OCI-LY1 (cell line): ENCODE measurements around the gene CDH20.

Experiments
- H2AFZ ChIP-seq: fragments of 200-600 bp; sonication (generic), shearing (Covaris generic); 2 replicates; pipeline ENCODE4 v1.6.0; 2014; ENCODE audit warnings: antibody characterized with exemption, mild to moderate bottlenecking, low read length
- H3F3A ChIP-seq: fragments of 200-600 bp; sonication (generic), shearing (Covaris generic); 2 replicates; pipeline ENCODE4 v1.6.0; 2014; ENCODE audit warnings: mild to moderate bottlenecking, antibody characterized with exemption, low read length, moderate library complexity; ENCODE audit not compliant: insufficient read depth
- H3K27ac ChIP-seq: fragments of 200-600 bp; sonication (generic); 2 replicates; pipeline ENCODE4 v1.5.1; 2014; ENCODE audit warnings: low read length, mixed run types, mild to moderate bottlenecking, low read depth; ENCODE audit not compliant: poor library complexity, severe bottlenecking
- H3K27me3 ChIP-seq: fragments of 200-600 bp; sonication (generic); 2 replicates; pipeline ENCODE4 v1.6.0; 2014; ENCODE audit warnings: antibody characterized with exemption, mild to moderate bottlenecking, low read length, moderate library complexity; ENCODE audit not compliant: insufficient read depth
- H3K36me3 ChIP-seq: fragments of 200-600 bp; sonication (generic); 2 replicates; pipeline ENCODE4 v1.6.1; 2014; ENCODE audit warnings: mild to moderate bottlenecking, antibody characterized with exemption, low read length, moderate library complexity, mixed read lengths; ENCODE audit not compliant: insufficient read depth
- H3K4me1 ChIP-seq: fragments of 200-600 bp; sonication (generic); 2 replicates; pipeline ENCODE4 v1.5.1; 2014; ENCODE audit warnings: mild to moderate bottlenecking, low read length, moderate library complexity; ENCODE audit not compliant: insufficient read depth, severe bottlenecking
- H3K4me2 ChIP-seq: fragments of 200-600 bp; sonication (generic), shearing (Covaris generic); 2 replicates; pipeline ENCODE4 v1.6.1; 2014; ENCODE audit warnings: low read length
- H3K4me3 ChIP-seq: fragments of 200-600 bp; sonication (generic); 2 replicates; pipeline ENCODE4 v1.5.1; 2014; ENCODE audit warnings: low read length, low read depth, mild to moderate bottlenecking, mixed read lengths; ENCODE audit not compliant: poor library complexity, severe bottlenecking
- H3K79me2 ChIP-seq: fragments of 200-600 bp; shearing (Covaris generic); 2 replicates; pipeline ENCODE4 v1.6.1; 2016; ENCODE audit warnings: mixed run types, low read length, mixed read lengths; ENCODE audit not compliant: insufficient read depth
- H3K9ac ChIP-seq: fragments of 200-600 bp; sonication (generic), shearing (Covaris generic); 2 replicates; pipeline ENCODE4 v1.6.1; 2014; ENCODE audit warnings: mild to moderate bottlenecking, low read length, mixed read lengths
- H3K9me2 ChIP-seq: fragments of 200-600 bp; sonication (generic), shearing (Covaris generic); 2 replicates; pipeline ENCODE4 v1.6.1; 2014; ENCODE audit warnings: low read depth, mild to moderate bottlenecking, low read length, mixed read lengths
- H3K9me3 ChIP-seq: fragments of 200-600 bp; shearing (Covaris generic); 2 replicates; pipeline ENCODE4 v1.6.1; 2014; ENCODE audit warnings: low read length, mixed read lengths
- H4K20me1 ChIP-seq: fragments of 200-600 bp; sonication (generic), shearing (Covaris generic); 2 replicates; pipeline ENCODE4 v1.6.0; 2016; ENCODE audit warnings: mild to moderate bottlenecking, low read length; ENCODE audit not compliant: insufficient read depth
- CTCF ChIP-seq: fragments of 200-600 bp; sonication (generic), shearing (Covaris generic); IDR thresholded peaks from 2 replicates; pipeline ENCODE4 v1.5.1; 2017; ENCODE audit warnings: mild to moderate bottlenecking, antibody characterized with exemption, low read length, moderate library complexity, mixed read lengths
- EZH2 ChIP-seq: fragments of 200-600 bp; sonication (generic), shearing (Covaris generic); IDR thresholded peaks from 2 replicates; pipeline ENCODE4 v1.8.0; 2017; ENCODE audit warnings: borderline replicate concordance, mixed run types, mild to moderate bottlenecking, antibody characterized with exemption, low read length, moderate library complexity, mixed read lengths

Gene CDH20

GRCh38 chr18:61503688-61504087 is 170.5 kb downstream of the CDH20 start:
- Histone ChIP-seq H3K27ac (no peak overlapping the region), H4K20me1 (no peaks in the 10 kb centered on the region), H3K36me3 (no peaks in the 10 kb centered on the region), H3K4me2 (no peak overlapping the region), H3K4me3 (no peak overlapping the region), H3K79me2 (no peaks in the 10 kb centered on the region), H3K9me3 (no peaks in the 10 kb centered on the region), H3F3A (no peaks in the 10 kb centered on the region), H3K27me3 (no peaks in the 10 kb centered on the region), H3K9ac (no peak overlapping the region), H3K4me1 (no peaks in the 10 kb centered on the region), H3K9me2 (no peaks in the 10 kb centered on the region), H2AFZ (no peak overlapping the region)
- TF ChIP-seq EZH2 (no peak), CTCF (no peak)

- no peak overlapping the region for H2AFZ ChIP-seq
- H3K79me2 ChIP-seq: no peaks in the 10 kb centered on the region
- H3K9ac ChIP-seq: no peak overlapping the region
- H3K27me3 ChIP-seq: no peaks in the 10 kb centered on the region
- no peak overlapping the region for H3K4me2 ChIP-seq
- no peaks in the 10 kb centered on the region for H3K4me1 ChIP-seq
- no peak overlapping the region for H3K4me3 ChIP-seq
- H3K9me3 ChIP-seq: no peaks in the 10 kb centered on the region
- H3K9me2 ChIP-seq: no peaks in the 10 kb centered on the region
- H3K36me3 ChIP-seq: no peaks in the 10 kb centered on the region
- no peak for TF ChIP-seq EZH2
- no peak for TF ChIP-seq CTCF
- no peaks in the 10 kb centered on the region for H3F3A ChIP-seq
- H4K20me1 ChIP-seq: no peaks in the 10 kb centered on the region
- H3K27ac ChIP-seq: no peak overlapping the region
Observed at GRCh38 chr18:61528961-61529360, 195.7 kb downstream of the CDH20 start.

GRCh38 chr18:61530681-61531080 is 197.5 kb downstream of the CDH20 start:
- Histone ChIP-seq H3K9me3 (no peaks in the 10 kb centered on the region), H4K20me1 (no peaks in the 10 kb centered on the region), H3K36me3 (no peaks in the 10 kb centered on the region), H3F3A (no peaks in the 10 kb centered on the region), H3K79me2 (no peaks in the 10 kb centered on the region), H3K27me3 (no peaks in the 10 kb centered on the region), H3K9me2 (no peaks in the 10 kb centered on the region), H3K4me3 (no peak overlapping the region), H2AFZ (no peak overlapping the region), H3K9ac (no peak overlapping the region), H3K4me2 (no peak overlapping the region), H3K4me1 (no peaks in the 10 kb centered on the region), H3K27ac (no peak overlapping the region)
- TF ChIP-seq EZH2: no peak
- no peak for TF ChIP-seq CTCF
